A549 (cell line): ENCODE results near the gene SLC6A3. TPM values are rescaled to one million over a fixed set of nuclear protein-coding genes. Genes with fewer than 3 reads are reported as not detected.

ENCODE experiments used
- ATAC-seq, 2 experiments: fragments of 200-7000 bp in 1 of 2; fragments of >200 bp in 1 of 2; cut with Nextera tagmentation in 1 of 2; cut with Tn5 transposase in 1 of 2; 3 replicates each; pipeline versions ENCODE4 v1.8.0 to v1.9.1; 2018 to 2020; ENCODE audit warnings: mild to moderate bottlenecking in 1 of 2, moderate library complexity in 1 of 2
- CTCF ChIA-PET: fragments of 300-600 bp; sonication (Branson Sonifier 250); formaldehyde crosslinking; extraction: SDS; loops from one replicate; lab custom pipeline; 2021; ENCODE audit warnings: antibody characterized with exemption, inconsistent platforms; lab: Yijun Ruan, JAX
- POLR2A ChIA-PET: fragments of 350-600 bp; formaldehyde crosslinking; extraction: SDS; loops from one replicate; lab custom pipeline; 2021; ENCODE audit warnings: antibody characterized with exemption, inconsistent platforms; lab: Yijun Ruan, JAX
- DNase-seq, 2 experiments: peaks; one replicate each; pipeline versions ENCODE4 v3.0.0 to v3.0.0-alpha.2; 2011 to 2016; ENCODE audit warnings: low read depth in 1 of 2, low spot score in 1 of 2
- FAIRE-seq: peaks from 2 replicates; lab custom pipeline; 2011; peaks lifted over from hg19 to GRCh38; lab: Jason Lieb, UNC
- H3K27ac ChIP-seq, 2 experiments: fragments of >200 bp; sonication (Bioruptor Twin); formaldehyde crosslinking; 3 replicates each; pipeline ENCODE4 v1.5.1; 2016 to 2017
- H3K4me1 ChIP-seq: fragments of >200 bp; sonication (Bioruptor Twin); formaldehyde crosslinking; 3 replicates; pipeline ENCODE4 v1.6.1; 2016
- H3K4me2 ChIP-seq: fragments of >200 bp; sonication (Bioruptor Twin); formaldehyde crosslinking; 3 replicates; pipeline ENCODE4 v1.6.1; 2016
- H3K4me3 ChIP-seq: fragments of >200 bp; sonication (Bioruptor Twin); formaldehyde crosslinking; 3 replicates; pipeline ENCODE4 v1.5.1; 2016
- H3K9me3 ChIP-seq: fragments of >200 bp; sonication (Bioruptor Twin); formaldehyde crosslinking; 3 replicates; pipeline ENCODE4 v1.6.1; 2016
- CHD2 ChIP-seq: fragments of 150-350 bp; IDR thresholded peaks from 2 replicates; pipeline ENCODE4 v1.6.1; 2014; ENCODE audit warnings: low read length; ENCODE audit not compliant: partially characterized antibody
- EHMT2 ChIP-seq: fragments of 200-600 bp; sonication (generic); IDR thresholded peaks from 2 replicates; pipeline ENCODE4 v1.6.1; 2016; ENCODE audit warnings: antibody characterized with exemption, low read depth, mild to moderate bottlenecking, moderate library complexity
- FOXS1 ChIP-seq: fragments of 250-450 bp; sonication (Bioruptor Pico); IDR thresholded peaks from 2 replicates; pipeline ENCODE4 v1.5.0; 2020; ENCODE audit warnings: mild to moderate bottlenecking, moderate library complexity
- HEYL ChIP-seq: fragments of 250-450 bp; sonication (Bioruptor Pico); IDR thresholded peaks from 2 replicates; pipeline ENCODE4 v1.8.0; 2021; ENCODE audit warnings: mild to moderate bottlenecking, moderate library complexity
- HOXB13 ChIP-seq: fragments of 250-450 bp; sonication (Bioruptor Pico); IDR thresholded peaks from 2 replicates; pipeline ENCODE4 v1.5.0; 2020; ENCODE audit warnings: low read depth, mild to moderate bottlenecking, moderate library complexity
- HOXB5 ChIP-seq: fragments of 250-450 bp; sonication (Bioruptor Pico); IDR thresholded peaks from 2 replicates; pipeline ENCODE4 v1.5.0; 2020; ENCODE audit warnings: mild to moderate bottlenecking, moderate library complexity
- KDM1A ChIP-seq: fragments of 200-600 bp; sonication (generic); IDR thresholded peaks from 2 replicates; pipeline ENCODE4 v1.6.1; 2016; ENCODE audit warnings: low read depth, mild to moderate bottlenecking
- KDM5A ChIP-seq: fragments of 200-600 bp; sonication (generic); IDR thresholded peaks from 2 replicates; pipeline ENCODE4 v1.6.1; 2016; ENCODE audit warnings: antibody characterized with exemption, mild to moderate bottlenecking
- MAZ ChIP-seq: fragments of 150-350 bp; IDR thresholded peaks from 2 replicates; pipeline ENCODE4 v1.6.1; 2014; ENCODE audit warnings: antibody characterized with exemption, low read depth, low read length, borderline replicate concordance
- MYC ChIP-seq: IDR thresholded peaks from 2 replicates; pipeline ENCODE4 v1.6.1; 2012; ENCODE audit warnings: mild to moderate bottlenecking, inconsistent platforms, low read length, improper control_type of control experiment, borderline replicate concordance
- NPAS2 ChIP-seq: fragments of 250-450 bp; sonication (Bioruptor Pico); IDR thresholded peaks from 2 replicates; pipeline ENCODE4 v1.8.0; 2022; ENCODE audit warnings: mild to moderate bottlenecking, moderate library complexity, borderline replicate concordance
- PHF8 ChIP-seq: fragments of 200-600 bp; sonication (generic); IDR thresholded peaks from 2 replicates; pipeline ENCODE4 v1.6.1; 2016; ENCODE audit warnings: low read depth, mild to moderate bottlenecking, antibody characterized with exemption, moderate library complexity, borderline replicate concordance
- POLR2A ChIP-seq: IDR thresholded peaks from 2 replicates; pipeline ENCODE4 v1.6.1; 2012; ENCODE audit warnings: mild to moderate bottlenecking, low read length
- REST ChIP-seq: fragments of 200-600 bp; sonication (generic); IDR thresholded peaks from 2 replicates; pipeline ENCODE4 v1.6.1; 2016; ENCODE audit warnings: antibody characterized with exemption, mild to moderate bottlenecking, moderate library complexity
- RFX5 ChIP-seq: fragments of 450-650 bp; IDR thresholded peaks from 2 replicates; pipeline ENCODE4 v1.7.1; 2014; ENCODE audit warnings: antibody characterized with exemption, mild to moderate bottlenecking, moderate library complexity
- RNF2 ChIP-seq: fragments of 200-600 bp; sonication (generic); IDR thresholded peaks from 2 replicates; pipeline ENCODE4 v1.6.1; 2016; ENCODE audit warnings: low read depth, mild to moderate bottlenecking, antibody characterized with exemption, moderate library complexity, borderline replicate concordance
- ZC3H11A ChIP-seq: fragments of 450-650 bp; IDR thresholded peaks from 2 replicates; pipeline ENCODE4 v1.6.1; 2014; ENCODE audit warnings: antibody characterized with exemption, mild to moderate bottlenecking
- ZNF302 ChIP-seq: fragments of 250-450 bp; sonication (Bioruptor Pico); IDR thresholded peaks from 2 replicates; pipeline ENCODE4 v1.9.0; 2021; ENCODE audit warnings: inconsistent platforms, mild to moderate bottlenecking, moderate library complexity
- ZSCAN20 ChIP-seq: fragments of 250-450 bp; sonication (Bioruptor Pico); IDR thresholded peaks from 2 replicates; pipeline ENCODE4 v1.8.0; 2022; ENCODE audit warnings: mild to moderate bottlenecking, moderate library complexity
- WGBS: methylation state at CpG from one replicate; pipeline ENCODE4 v1.1.6; 2017; ENCODE audit errors: missing lambda C conversion rate; 5-methylcytosine and 5-hydroxymethylcytosine counted together
- polyA plus RNA-seq, 4 experiments: library from polyadenylated mRNA; depleted of rRNA in 3 of 4; stranded (reverse); fragments of >200 nt; fragmentation: RNase III in 1 of 4; extraction: RNeasy Plus Mini Kit Qiagen cat#74134 plus additional on column Dnase treatment in 1 of 4; gene quantifications; 2 replicates in 3 of 4; 3 replicates in 1 of 4; pipeline ENCODE4 v1.2.3, GENCODE V29; 2011 to 2017
- TF ChIP-seq, protein P1 (sequence below): IDR thresholded peaks from 2 replicates; pipeline ENCODE4 v1.6.1; 2012
- TF ChIP-seq, protein P2 (sequence below): IDR thresholded peaks from 2 replicates; pipeline ENCODE4 v1.6.1; 2012

SLC6A3 gene
- polyA plus RNA-seq, 2 of the 4 experiments (the other 2 are of a cell fraction): 0.05 to 0.06 TPM

DNA sequence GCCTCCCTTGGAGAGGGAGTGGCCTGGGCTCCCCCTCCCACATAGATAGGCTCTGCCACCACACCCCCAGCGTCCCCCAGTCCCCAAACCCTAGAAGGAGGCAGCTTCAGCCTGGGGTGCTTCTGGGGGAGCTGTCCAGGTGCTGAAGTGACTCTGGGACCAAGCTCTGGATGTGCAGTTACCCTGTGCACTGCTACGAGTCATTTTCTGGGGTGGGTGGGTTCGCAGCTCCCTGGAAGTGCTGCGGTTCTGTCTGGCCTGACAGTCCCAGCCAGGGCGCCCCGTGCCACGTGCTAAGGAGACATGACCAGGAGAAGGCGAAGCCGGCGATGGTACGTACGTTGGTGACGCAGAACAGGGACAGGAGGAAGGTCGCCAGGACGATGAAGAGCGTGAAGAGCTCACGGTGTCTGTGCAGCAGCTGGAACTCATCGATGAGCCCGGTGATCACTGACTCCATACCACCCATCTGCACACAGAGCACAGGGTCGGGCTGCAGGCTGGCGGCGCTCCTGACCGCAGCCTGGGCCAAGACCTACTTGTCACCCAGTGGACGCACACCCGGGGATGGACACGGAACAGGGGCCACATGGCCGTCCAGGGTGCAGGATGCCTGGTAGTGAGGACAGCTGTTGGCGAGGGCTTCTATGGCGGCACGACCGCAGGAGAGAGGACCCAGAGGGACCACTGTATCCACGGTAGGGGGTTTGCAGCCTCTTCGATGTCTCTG is 35.7 kb downstream of the SLC6A3 start:
- CTCF ChIA-PET: interaction anchor here (1.0 to 2.5 kb wide), 5 partner anchors 10 to 235 kb away, joined by 3 to 9 read pairs (median 4); no protein-coding TSS in a partner anchor
- FAIRE-seq: no peak
- TF ChIP-seq RFX5 (no peak), EHMT2 (0 out of 2 replicates have a peak, but pooled peaks have one; percentile 23), REST (peak; percentile 92), FOXS1 (no peak)
- TF ChIP-seq, all 56 proteins: peak for 2
- DNase-seq (no peak), ATAC-seq (peak in 1 of 2 experiments; percentile 48; a peak in 3 of 6 replicates)
- no peaks in the 10 kb centered on the region for H3K4me1 ChIP-seq
- no peaks in the 10 kb centered on the region for H3K9me3 ChIP-seq
- no peak overlapping the region for H3K27ac ChIP-seq
- POLR2A ChIA-PET: no interaction called here
- H3K4me3 ChIP-seq: no peak overlapping the region
- WGBS: 53% methylated on average over 32 of the region's 33 CpGs
- no peak overlapping the region for H3K4me2 ChIP-seq

GRCh38 chr5:1406681-1407640 is 38.3 kb downstream of the SLC6A3 start:
- no peak for ATAC-seq

GRCh38 chr5:1405539-1406530 is 39.4 kb downstream of the SLC6A3 start:
- no peaks in the 10 kb centered on the region for H3K9me3 ChIP-seq
- no peak overlapping the region for H3K4me3 ChIP-seq
- no peak for FAIRE-seq
- H3K4me2 ChIP-seq: no peak overlapping the region
- TF ChIP-seq KDM5A (no peak), ZC3H11A (no peak), HOXB13 (CRISPR knock-in tag) (no peak), MAZ (no peak), NPAS2 (CRISPR knock-in tag) (no peak), RNF2 (no peak), PHF8 (no peak), MYC (no peak), KDM1A (no peak), EHMT2 (no peak), HOXB5 (CRISPR knock-in tag) (no peak), ZSCAN20 (CRISPR knock-in tag) (no peak), CHD2 (no peak), HEYL (CRISPR knock-in tag) (no peak), ZNF302 (CRISPR knock-in tag) (no peak), FOXS1 (no peak)
- TF ChIP-seq, protein P1, sequence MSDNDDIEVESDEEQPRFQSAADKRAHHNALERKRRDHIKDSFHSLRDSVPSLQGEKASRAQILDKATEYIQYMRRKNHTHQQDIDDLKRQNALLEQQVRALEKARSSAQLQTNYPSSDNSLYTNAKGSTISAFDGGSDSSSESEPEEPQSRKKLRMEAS: no peak
- ChIA-PET POLR2A (interaction anchor here (0.6 kb wide), 1 partner anchor 166 kb away, joined by 6 read pairs; no protein-coding TSS in a partner anchor), CTCF (interaction anchor here (1.0 to 1.9 kb wide), 4 partner anchors 11 to 239 kb away, joined by 3 to 6 read pairs (median 3); no protein-coding TSS in a partner anchor)
- no peak for DNase-seq
- H3K4me1 ChIP-seq: no peaks in the 10 kb centered on the region
- 64% methylated on average over 19 of the region's 40 CpGs for WGBS
- ATAC-seq: no peak
- H3K27ac ChIP-seq: no peak overlapping the region

More at GRCh38 chr5:1406681-1407640, 38.3 kb downstream of the SLC6A3 start:
- no peaks in the 10 kb centered on the region for H3K4me1 ChIP-seq
- FAIRE-seq: no peak
- POLR2A ChIA-PET: no interaction called here
- CTCF ChIA-PET: interaction anchor here (1.2 to 2.5 kb wide), 4 partner anchors 12 to 239 kb away, joined by 3 to 9 read pairs (median 4); no protein-coding TSS in a partner anchor
- H3K9me3 ChIP-seq: no peaks in the 10 kb centered on the region
- DNase-seq: no peak
- H3K27ac ChIP-seq: no peak overlapping the region
- WGBS: 46% methylated on average over 35 of the region's 35 CpGs
- H3K4me3 ChIP-seq: no peak overlapping the region
- no peak overlapping the region for H3K4me2 ChIP-seq
- TF ChIP-seq, protein P2, sequence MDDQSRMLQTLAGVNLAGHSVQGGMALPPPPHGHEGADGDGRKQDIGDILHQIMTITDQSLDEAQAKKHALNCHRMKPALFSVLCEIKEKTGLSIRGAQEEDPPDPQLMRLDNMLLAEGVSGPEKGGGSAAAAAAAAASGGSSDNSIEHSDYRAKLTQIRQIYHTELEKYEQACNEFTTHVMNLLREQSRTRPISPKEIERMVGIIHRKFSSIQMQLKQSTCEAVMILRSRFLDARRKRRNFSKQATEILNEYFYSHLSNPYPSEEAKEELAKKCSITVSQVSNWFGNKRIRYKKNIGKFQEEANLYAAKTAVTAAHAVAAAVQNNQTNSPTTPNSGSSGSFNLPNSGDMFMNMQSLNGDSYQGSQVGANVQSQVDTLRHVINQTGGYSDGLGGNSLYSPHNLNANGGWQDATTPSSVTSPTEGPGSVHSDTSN: no peak
- TF ChIP-seq KDM1A (no peak), POLR2A (no peak)
- TF ChIP-seq, all 56 proteins: peak for 0
